Fibroblast of the aortic adventitia (primary cell): Measurements from ENCODE around the gene ITM2C. TPM values are rescaled to one million over a fixed set of nuclear protein-coding genes. Genes with fewer than 3 reads are reported as not detected.

Experiments
- DNase-seq: peaks from one replicate; pipeline ENCODE4 v3.0.0-alpha.2; 2010; ENCODE audit warnings: low read depth
- H3K4me3 ChIP-seq: 2 replicates; pipeline ENCODE4 v1.5.1; 2011; ENCODE audit warnings: low read depth, mild to moderate bottlenecking, control low read depth, low read length, moderate library complexity
- total RNA-seq: library from RNA; depleted of rRNA; stranded (reverse); fragments of >200 nt; gene quantifications from 2 replicates; pipeline ENCODE4 v1.2.3, GENCODE V29; 2012; ENCODE audit warnings: low replicate concordance
- TF ChIP-seq, protein P1 (sequence below): IDR thresholded peaks from 2 replicates; pipeline ENCODE4 v1.5.1; 2011; ENCODE audit warnings: mild to moderate bottlenecking, low read length, control low read depth, inconsistent platforms; ENCODE audit not compliant: insufficient read depth

ITM2C gene
- total RNA-seq, 1 donor = 26.5 TPM

GRCh38 chr2:230829959-230830358, 34.8 kb upstream of the ITM2C start:
- no peak for DNase-seq
- no peak overlapping the region for H3K4me3 ChIP-seq
- TF ChIP-seq, protein P1, sequence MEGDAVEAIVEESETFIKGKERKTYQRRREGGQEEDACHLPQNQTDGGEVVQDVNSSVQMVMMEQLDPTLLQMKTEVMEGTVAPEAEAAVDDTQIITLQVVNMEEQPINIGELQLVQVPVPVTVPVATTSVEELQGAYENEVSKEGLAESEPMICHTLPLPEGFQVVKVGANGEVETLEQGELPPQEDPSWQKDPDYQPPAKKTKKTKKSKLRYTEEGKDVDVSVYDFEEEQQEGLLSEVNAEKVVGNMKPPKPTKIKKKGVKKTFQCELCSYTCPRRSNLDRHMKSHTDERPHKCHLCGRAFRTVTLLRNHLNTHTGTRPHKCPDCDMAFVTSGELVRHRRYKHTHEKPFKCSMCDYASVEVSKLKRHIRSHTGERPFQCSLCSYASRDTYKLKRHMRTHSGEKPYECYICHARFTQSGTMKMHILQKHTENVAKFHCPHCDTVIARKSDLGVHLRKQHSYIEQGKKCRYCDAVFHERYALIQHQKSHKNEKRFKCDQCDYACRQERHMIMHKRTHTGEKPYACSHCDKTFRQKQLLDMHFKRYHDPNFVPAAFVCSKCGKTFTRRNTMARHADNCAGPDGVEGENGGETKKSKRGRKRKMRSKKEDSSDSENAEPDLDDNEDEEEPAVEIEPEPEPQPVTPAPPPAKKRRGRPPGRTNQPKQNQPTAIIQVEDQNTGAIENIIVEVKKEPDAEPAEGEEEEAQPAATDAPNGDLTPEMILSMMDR = no peak

DNA sequence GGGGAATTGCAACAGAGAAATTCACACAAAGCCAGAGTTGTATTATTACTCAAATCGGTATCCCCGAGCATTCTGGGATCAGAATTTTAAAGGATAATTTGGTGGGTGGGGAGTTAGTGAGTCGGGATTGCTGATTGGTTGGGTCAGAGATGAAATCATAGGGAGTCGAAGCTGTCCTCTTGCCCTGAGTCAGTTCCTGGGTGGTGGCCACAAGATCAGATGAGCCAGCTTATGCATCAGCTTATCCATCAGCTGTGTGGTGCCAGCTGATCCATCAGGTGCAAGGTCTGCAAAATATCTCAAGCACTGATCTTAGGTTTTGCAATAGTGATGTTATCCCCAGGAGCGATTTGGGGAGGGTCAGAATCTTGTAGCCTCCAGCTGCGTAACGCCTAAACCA, 34.3 kb upstream of the ITM2C start:
- TF ChIP-seq, protein P1 = no peak
- H3K4me3 ChIP-seq = no peak overlapping the region
- DNase-seq = no peak

DNA sequence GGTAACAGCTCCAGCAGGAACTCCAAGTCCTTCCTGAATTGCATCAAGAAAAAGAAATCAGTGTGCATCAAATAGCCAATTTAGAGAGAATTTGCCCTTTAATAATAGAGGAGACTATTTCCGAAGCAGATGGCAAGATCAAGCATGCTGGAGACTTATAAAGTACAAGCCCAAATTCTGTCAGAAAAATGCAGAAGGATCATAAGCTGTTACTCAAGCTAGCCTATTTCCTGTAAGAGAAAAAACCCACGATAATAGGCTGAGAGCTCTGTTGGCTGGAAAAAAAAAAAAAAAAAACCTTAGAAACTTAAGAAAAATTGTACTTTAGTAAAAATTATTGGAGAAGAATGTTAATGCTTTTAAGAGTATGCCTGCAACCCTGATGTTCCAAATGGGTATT, 24.4 kb upstream of the ITM2C start:
- no peak for DNase-seq
- H3K4me3 ChIP-seq = no peak overlapping the region
- TF ChIP-seq, protein P1 = no peak

- no peak overlapping the region for H3K4me3 ChIP-seq
- TF ChIP-seq, protein P1 = no peak
- no peak for DNase-seq
Measured at GRCh38 chr2:230842473-230842872, 22.3 kb upstream of the ITM2C start.

DNA sequence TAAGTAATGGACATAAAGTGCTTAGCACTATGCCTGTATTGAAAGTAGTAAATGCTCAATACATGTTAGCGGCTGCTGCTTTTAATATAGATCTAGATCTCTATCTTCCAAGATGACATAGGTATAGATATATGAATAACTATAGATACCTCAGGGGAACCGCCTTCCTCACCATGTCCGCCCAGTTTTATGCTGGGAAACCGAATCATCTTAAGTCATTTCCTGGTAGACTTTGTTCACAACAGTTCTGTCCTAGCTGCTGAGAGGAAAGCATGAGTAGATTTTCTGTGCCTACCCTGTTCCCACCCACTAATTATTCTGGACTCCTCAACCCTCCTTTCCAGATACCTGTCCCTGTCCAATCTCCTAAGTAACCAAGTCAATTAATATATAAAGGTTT, 21.6 kb upstream of the ITM2C start:
- H3K4me3 ChIP-seq = no peak overlapping the region
- TF ChIP-seq, protein P1 = no peak
- DNase-seq = no peak

DNA sequence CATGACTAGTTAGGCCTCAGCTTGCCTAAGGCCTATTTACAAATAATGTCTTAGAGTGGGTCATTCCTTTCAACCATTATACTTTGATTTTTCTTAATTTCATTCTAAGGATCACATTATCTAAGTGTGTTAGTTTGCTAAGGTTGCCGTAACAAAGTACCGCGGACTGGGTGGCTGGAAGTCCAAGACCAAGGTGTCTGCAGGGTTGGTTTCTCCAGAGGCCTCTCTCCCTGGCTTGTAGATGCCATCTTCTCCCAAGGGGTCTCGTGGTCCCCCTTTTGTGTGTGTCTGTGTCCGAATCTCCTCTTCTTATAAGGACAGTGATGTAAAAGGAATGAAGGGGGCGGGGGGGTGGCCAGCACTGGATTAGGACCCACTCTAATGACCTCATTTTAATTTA, 18.4 kb upstream of the ITM2C start:
- TF ChIP-seq, protein P1 = no peak

GRCh38 chr2:230847883-230848388, 16.8 kb upstream of the ITM2C start:
- TF ChIP-seq, protein P1 = peak; percentile 93
- no peak overlapping the region for H3K4me3 ChIP-seq
- peak; percentile 79 for DNase-seq

More for the DNA sequence above, 18.4 kb upstream of the ITM2C start:
- no peak overlapping the region for H3K4me3 ChIP-seq
- no peak for DNase-seq
